Activated naive CD8-positive, alpha-beta T cell treated with anti-CD3 and anti-CD28 coated beads, Interleukin-2, amount 50 U/mL, for 24 hours (primary cell): ENCODE results near the gene ZMIZ1.
A peak's percentile ranks its signal among the peaks of the same experiment; 100 is the strongest.

Experiments used
- ATAC-seq: fragments of 150-1000 bp; cut with Tn5 transposase; one replicate; pipeline ENCODE4 v1.10.0; 2021
- DNase-seq: peaks from one replicate; pipeline ENCODE4 v3.0.0; 2021
- H3K27ac Mint-ChIP-seq: one replicate; pipeline ENCODE4 v1.8.0; 2021; ENCODE audit warnings: mild to moderate bottlenecking, mixed read lengths
- H3K27me3 Mint-ChIP-seq: one replicate; pipeline ENCODE4 v1.8.0; 2021; ENCODE audit warnings: mixed read lengths
- H3K36me3 Mint-ChIP-seq: one replicate; pipeline ENCODE4 v1.8.0; 2021; ENCODE audit warnings: low read depth, mixed read lengths
- H3K4me1 Mint-ChIP-seq: one replicate; pipeline ENCODE4 v1.8.0; 2021; ENCODE audit warnings: mixed read lengths
- H3K4me3 Mint-ChIP-seq: one replicate; pipeline ENCODE4 v1.8.0; 2021; ENCODE audit warnings: mild to moderate bottlenecking, moderate library complexity, mixed read lengths
- H3K9me3 Mint-ChIP-seq: one replicate; pipeline ENCODE4 v1.8.0; 2021; ENCODE audit warnings: mixed read lengths

ZMIZ1 gene

DNA sequence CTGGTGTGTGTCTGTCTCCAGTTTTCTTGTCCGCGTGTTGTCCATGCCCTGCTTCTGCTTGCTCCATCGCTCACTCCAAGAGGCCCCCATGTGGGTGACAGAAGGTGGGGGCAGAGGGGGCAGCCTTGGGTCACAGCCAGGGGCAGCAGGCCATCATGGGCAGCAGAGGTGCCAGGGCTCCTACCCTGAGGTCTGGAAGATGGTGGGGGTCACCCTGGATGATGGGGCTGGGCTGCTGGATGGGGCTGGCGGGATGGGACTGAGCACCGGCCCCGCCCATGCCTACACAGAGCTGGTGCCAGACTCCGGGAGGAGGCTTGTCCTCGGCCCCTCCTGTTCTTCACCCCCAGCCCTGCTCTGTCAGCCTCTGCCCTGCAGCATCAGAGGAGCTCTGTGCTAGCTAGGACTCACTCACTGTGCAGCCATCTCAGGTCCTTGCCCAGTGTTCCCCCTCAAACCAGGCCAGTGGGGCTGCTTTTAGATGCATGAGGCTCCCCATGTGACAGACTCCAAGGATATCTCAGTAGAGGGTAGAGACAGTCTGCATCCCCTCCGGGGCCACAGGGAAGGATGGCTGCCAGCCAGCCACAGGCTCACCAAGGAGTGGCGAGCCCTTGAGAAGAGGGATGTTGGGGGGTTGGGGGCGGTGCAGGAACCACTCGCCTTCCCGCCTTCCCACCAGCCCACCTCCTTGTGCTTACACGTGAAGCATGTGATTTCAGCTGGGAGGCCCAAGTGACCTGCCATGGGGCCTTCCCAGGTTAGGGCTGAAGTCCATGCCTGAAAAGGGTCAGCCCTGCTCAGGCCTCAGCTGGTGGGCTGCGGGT is 243.0 kb downstream of the ZMIZ1 start:
- H3K27me3 Mint-ChIP-seq, result no peaks in the 10 kb centered on the region
- DNase-seq (no peak), ATAC-seq (no peak)
- no peak overlapping the region for H3K4me3 Mint-ChIP-seq
- peaks cover 13% of the 10 kb centered on the region for H3K36me3 Mint-ChIP-seq
- H3K4me1 Mint-ChIP-seq, result peaks cover 10% of the 10 kb centered on the region
- H3K9me3 Mint-ChIP-seq, result no peaks in the 10 kb centered on the region
- no peak overlapping the region for H3K27ac Mint-ChIP-seq

DNA sequence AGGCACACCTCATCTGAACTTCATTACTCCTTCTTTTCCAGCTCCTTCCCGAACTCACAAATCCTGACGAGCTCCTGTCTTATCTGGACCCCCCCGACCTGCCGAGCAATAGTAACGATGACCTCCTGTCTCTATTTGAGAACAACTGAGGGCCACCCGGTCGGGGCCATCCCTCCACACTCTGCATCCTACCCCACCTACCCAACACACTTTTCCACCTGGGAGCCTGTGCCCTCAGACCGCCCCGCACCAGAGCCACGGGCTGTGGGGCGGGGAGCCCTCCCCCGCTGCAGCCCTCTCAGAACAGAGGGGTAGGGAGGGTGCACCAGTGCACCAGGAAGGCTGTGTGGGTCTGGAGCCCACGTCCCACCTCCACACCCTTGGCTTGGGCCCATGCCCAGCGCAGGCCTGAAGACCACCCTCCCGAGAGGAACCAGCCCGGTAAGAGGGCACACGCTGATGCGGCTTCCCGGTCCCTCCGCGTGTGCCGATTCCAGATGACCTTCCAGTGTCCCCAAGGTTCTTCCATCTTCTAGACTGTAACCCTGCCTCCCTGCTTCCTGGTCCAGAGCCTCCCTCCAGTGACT is 243.9 kb downstream of the ZMIZ1 start:
- no peaks in the 10 kb centered on the region for H3K9me3 Mint-ChIP-seq

DNA sequence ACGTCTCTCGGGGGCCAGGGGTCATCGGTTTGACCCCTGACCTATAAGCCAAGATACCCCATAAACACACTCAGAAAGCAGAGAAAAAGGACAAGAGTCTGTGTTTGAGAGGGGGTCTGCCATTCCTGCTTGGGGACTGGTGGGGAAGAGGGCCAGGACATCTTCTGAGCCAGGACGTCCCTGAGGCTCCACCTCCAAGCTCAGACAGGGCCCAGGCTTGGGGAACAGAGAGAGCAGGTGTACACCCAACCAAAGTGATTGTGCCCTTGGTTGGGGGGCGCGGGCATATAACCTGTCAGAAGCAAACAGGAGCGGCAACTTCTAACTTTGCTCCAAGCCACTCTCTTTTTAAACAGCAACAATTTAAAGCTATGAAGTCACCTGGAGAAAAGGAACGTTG is 244.6 kb downstream of the ZMIZ1 start:
- peaks cover 25% of the 10 kb centered on the region for H3K4me1 Mint-ChIP-seq
- no peak for ATAC-seq
- no peak overlapping the region for H3K27ac Mint-ChIP-seq
- H3K4me3 Mint-ChIP-seq, result no peak overlapping the region
- peaks cover 3% of the 10 kb centered on the region for H3K27me3 Mint-ChIP-seq
- DNase-seq, result no peak
- peaks cover 9% of the 10 kb centered on the region for H3K36me3 Mint-ChIP-seq
- H3K9me3 Mint-ChIP-seq, result no peaks in the 10 kb centered on the region

More for the DNA sequence above, 243.9 kb downstream of the ZMIZ1 start:
- ATAC-seq (no peak), DNase-seq (no peak)
- Mint-ChIP-seq H3K4me3 (no peak overlapping the region), H3K4me1 (peaks cover 19% of the 10 kb centered on the region), H3K36me3 (peaks cover 14% of the 10 kb centered on the region), H3K27ac (no peak overlapping the region), H3K27me3 (peaks cover 3% of the 10 kb centered on the region)

DNA sequence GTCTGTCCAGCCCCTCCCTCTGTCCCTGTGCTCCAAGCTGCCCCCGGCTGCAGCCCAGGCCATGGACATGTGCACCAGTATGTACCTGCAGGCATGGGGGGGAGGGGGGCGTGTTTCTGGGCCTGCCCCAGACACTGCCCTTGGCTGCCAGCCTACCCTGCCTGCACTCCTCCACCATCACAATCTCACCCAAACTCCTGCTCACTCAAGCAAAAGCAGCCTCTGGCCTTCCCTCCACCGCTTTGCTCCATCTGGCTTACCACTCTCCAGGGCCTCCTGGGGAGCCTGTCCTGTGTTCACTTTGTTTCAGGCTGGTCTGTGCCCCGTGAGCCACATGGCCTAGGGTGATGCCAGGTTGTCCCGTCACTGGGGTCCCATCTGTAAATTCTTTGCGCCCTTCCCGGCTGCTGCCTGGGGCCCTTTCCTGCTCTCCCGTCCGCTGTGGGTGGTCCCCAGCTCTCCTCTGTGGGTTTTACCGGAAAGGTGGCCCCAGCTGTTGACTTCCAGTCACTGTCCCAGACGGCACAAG is 245.2 kb downstream of the ZMIZ1 start:
- no peak for ATAC-seq

DNA sequence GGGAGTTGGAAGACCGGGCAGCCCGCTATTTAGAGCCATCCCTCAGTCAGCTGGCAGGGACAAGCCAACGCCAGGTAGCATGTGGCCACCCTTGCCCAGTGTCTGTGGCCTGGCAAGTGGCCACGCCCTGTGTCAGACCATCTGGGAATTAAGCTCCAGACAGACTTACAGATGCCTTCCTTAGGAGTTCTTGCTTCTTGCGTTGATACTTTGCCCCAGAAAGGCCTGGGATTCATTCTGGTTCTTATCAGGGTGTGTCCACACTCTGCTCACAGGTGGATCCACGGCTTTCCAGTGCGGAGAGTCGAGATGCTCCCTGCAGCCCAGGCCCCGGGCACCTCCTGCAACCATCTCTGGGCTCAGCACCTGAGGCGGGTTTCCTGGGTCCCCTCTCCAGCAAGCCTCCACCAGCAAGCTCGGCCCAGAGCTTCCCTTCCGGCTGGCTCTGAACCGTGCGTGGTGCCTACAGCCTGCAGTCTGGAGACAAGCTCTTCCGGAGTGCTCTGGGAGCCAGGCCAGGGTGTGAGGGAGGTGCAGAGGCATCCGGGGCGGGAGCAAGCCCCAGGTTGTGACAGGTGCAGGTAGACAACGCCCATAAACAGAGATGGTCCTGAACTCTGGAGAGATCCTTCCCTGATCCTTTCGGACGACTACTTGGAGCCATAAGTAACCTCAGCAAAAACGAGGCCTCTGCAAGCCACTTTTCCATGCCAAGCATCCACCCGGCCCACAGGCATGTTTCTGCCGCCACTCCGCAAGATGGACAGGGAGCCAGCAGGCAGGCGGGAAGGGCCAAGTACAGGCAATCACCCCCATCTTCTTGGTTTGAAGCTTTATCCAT is 246.2 kb downstream of the ZMIZ1 start:
- H3K36me3 Mint-ChIP-seq, result peaks cover 9% of the 10 kb centered on the region
- no peak for DNase-seq
- peaks cover 9% of the 10 kb centered on the region for H3K9me3 Mint-ChIP-seq
- no peak overlapping the region for H3K27ac Mint-ChIP-seq
- H3K4me1 Mint-ChIP-seq, result peaks cover 42% of the 10 kb centered on the region
- H3K27me3 Mint-ChIP-seq, result peaks cover 3% of the 10 kb centered on the region
- H3K4me3 Mint-ChIP-seq, result no peak overlapping the region
- ATAC-seq, result no peak

More for the DNA sequence above, 245.2 kb downstream of the ZMIZ1 start:
- DNase-seq, result no peak
- H3K27me3 Mint-ChIP-seq, result peaks cover 3% of the 10 kb centered on the region
- no peak overlapping the region for H3K4me3 Mint-ChIP-seq
- H3K27ac Mint-ChIP-seq, result peak overlapping the region; percentile 5
- peaks cover 32% of the 10 kb centered on the region for H3K4me1 Mint-ChIP-seq
- H3K36me3 Mint-ChIP-seq, result peaks cover 9% of the 10 kb centered on the region
- H3K9me3 Mint-ChIP-seq, result peaks cover 4% of the 10 kb centered on the region

DNA sequence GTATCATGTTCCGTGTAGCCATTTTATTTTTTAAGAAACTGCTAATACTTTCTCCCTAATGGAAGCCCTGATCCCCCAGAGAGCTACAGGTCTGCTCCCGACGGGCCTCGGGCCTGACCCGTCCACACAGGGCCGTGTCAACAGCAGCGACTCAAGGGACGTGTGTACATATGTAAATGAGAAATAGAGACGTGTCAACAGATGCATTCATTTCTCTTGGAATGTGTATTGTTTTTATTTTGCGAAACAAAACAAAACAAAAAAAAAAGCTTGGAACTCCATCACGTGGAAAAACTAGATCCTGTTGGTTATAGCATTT is 246.8 kb downstream of the ZMIZ1 start:
- DNase-seq, result no peak
- Mint-ChIP-seq H3K36me3 (peaks cover 9% of the 10 kb centered on the region), H3K4me1 (peaks cover 47% of the 10 kb centered on the region)

DNA sequence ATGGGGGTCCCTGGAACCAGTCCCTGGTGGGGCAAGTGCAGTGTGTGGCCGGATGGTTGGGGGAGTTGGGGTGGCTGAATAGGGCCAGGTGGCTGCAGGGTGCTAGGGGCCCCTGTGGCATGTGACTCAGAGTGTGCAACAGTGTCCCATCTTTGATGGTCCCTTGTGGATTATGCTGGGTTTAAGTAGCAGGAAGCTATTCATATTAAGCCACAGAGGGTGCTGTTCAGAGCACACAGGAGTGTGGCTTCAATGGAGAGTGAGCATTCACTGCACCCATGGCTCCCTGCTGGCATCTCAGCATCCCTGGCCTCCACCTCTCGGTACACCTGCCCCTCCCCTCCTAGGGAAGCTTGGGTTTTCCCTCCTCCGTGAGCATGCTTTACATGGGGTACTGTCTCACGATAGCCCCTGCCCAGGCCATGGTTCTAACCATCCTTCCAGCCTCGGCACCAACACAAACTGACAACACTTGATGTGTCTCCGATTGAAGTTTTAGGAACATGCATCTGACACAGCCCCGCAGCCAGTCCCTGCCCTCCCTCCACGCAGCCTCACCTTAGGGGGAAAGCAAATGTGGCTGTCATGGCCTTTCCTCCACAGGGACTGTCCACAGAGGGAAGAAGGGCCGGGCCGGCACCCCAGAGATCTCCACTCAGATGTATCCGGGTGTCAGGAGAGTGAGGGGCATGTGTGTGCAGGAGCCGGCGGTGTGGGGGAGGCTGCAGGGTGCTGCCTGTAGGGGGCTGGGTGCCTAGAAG is 248.1 kb downstream of the ZMIZ1 start:
- no peak for DNase-seq
- peak overlapping the region; percentile 36 for H3K4me3 Mint-ChIP-seq
- H3K4me1 Mint-ChIP-seq, result peaks cover 60% of the 10 kb centered on the region
- H3K9me3 Mint-ChIP-seq, result peaks cover 13% of the 10 kb centered on the region
- peak; percentile 74 for ATAC-seq
- H3K36me3 Mint-ChIP-seq, result peaks cover 7% of the 10 kb centered on the region
- H3K27me3 Mint-ChIP-seq, result peaks cover 3% of the 10 kb centered on the region
- H3K27ac Mint-ChIP-seq, result peak overlapping the region; percentile 94

More for the DNA sequence above, 246.8 kb downstream of the ZMIZ1 start:
- Mint-ChIP-seq H3K9me3 (peaks cover 12% of the 10 kb centered on the region), H3K27me3 (peaks cover 3% of the 10 kb centered on the region), H3K4me3 (no peak overlapping the region), H3K27ac (peak overlapping the region; percentile 52)
- no peak for ATAC-seq

DNA sequence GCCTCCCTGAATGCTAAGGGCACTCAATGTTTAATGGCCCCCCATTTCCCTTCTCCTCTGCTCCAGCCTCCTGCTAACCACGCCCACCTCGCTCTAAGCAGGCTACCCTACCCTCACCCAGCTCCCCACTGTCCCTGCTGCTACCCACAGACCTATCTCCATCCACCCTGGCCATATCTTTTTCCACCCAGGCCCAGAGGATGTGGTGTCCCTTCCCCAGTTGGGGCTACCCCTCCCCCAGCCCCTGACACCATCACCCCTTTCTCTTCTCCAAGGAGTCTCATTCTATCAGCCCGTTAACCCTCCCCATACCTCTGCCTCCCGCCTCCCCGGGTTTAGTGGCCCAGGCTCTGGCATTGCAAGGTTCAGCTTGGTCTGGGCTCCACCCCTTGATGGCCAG is 249.6 kb downstream of the ZMIZ1 start:
- peaks cover 76% of the 10 kb centered on the region for H3K4me1 Mint-ChIP-seq
- H3K9me3 Mint-ChIP-seq, result peaks cover 13% of the 10 kb centered on the region
- H3K4me3 Mint-ChIP-seq, result peak overlapping the region; percentile 69
- no peak for ATAC-seq
- peak overlapping the region; percentile 94 for H3K27ac Mint-ChIP-seq
- H3K36me3 Mint-ChIP-seq, result peaks cover 5% of the 10 kb centered on the region
- H3K27me3 Mint-ChIP-seq, result peaks cover 3% of the 10 kb centered on the region
- DNase-seq, result no peak

DNA sequence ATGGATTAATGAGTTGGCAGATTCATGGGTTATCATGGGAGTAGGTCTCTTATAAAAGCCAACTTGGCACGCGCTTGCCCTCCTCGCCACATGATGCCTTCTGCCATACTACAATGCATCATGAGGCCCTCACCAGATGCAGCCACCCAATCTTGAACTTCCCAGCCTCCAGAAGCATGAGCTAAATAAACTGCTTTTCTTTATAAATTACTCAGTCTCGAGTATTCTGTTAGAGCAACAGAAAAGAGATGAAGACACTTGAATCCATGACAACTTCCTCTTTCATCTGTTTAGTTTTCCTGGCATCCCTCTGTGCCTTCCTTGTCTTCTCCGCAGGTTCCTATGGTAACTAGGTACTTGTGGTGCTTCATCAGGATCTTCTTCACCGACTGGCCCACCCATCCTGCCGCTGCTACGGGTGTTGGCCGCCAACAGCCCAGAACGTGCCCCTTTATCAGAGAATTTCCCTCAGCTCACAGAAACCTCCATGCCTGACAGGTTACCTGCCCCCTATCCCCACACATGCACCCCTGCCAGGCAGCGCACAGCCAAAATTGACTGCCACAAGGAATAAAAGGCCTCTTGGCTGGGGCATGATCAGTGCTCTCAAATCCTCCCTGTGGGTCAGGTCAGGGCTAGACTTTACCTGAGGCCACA is 250.5 kb downstream of the ZMIZ1 start:
- Mint-ChIP-seq H3K4me1 (peaks cover 84% of the 10 kb centered on the region), H3K36me3 (peaks cover 3% of the 10 kb centered on the region), H3K27ac (peak overlapping the region; percentile 94), H3K9me3 (peaks cover 13% of the 10 kb centered on the region), H3K4me3 (no peak overlapping the region), H3K27me3 (peaks cover 3% of the 10 kb centered on the region)
- ATAC-seq (no peak), DNase-seq (no peak)

DNA sequence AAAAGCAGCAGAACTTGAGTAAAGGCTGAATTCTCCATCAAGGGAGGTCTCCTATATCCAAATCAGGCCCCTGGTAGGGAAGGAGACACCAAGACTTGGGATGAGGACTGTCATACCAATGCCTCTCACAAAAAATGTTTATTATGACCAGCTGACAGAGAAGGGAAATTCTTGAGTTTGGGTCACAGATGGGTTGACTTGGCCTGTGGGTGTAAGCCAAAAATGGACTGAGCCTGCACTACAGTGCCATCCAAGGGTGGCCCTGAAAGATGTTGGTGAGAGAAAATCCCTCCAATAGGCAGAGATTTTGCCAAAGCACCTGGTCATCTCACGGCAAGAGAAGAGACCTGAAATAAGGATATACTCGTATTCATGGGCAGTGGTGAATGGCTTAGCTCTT is 251.6 kb downstream of the ZMIZ1 start:
- Mint-ChIP-seq H3K4me1 (peaks cover 90% of the 10 kb centered on the region), H3K27me3 (peaks cover 3% of the 10 kb centered on the region), H3K9me3 (peaks cover 13% of the 10 kb centered on the region), H3K4me3 (no peak overlapping the region), H3K27ac (peak overlapping the region; percentile 36), H3K36me3 (peaks cover 3% of the 10 kb centered on the region)
- DNase-seq (no peak), ATAC-seq (no peak)

DNA sequence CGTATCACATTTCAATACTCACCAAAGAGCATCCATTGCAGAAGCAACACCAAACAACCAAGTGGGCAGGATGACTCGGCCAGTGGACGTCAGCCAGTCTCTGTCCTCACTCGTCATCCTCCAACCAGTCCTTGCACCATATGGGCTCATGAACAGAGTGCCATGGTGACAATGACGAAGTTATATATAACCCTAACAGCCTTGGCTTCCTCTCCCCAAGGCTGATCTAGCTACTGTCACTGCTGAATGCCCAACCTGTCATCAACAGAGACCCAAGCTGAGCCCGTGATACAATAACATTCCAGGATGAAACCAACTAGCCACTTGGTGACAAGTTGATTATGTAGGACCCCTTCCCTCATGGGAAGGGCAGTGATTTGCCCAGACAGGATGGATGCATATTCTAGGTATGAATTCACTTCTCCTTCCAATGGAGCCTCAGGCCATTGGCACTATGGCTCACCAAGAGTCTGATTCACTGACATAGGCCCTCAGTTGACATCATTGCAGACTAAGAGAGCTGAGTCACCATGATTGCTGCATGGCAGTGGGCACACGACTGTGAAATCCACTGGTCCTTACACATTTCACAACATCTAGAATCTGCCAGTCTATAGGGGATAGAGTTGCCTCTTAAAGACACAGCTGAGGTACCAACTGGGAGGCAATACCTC is 252.2 kb downstream of the ZMIZ1 start:
- Mint-ChIP-seq H3K9me3 (peaks cover 13% of the 10 kb centered on the region), H3K4me1 (peaks cover 88% of the 10 kb centered on the region), H3K27me3 (peaks cover 3% of the 10 kb centered on the region), H3K36me3 (peaks cover 3% of the 10 kb centered on the region), H3K27ac (peak overlapping the region; percentile 36), H3K4me3 (no peak overlapping the region)
- peak; percentile 54 for ATAC-seq
- DNase-seq, result no peak

DNA sequence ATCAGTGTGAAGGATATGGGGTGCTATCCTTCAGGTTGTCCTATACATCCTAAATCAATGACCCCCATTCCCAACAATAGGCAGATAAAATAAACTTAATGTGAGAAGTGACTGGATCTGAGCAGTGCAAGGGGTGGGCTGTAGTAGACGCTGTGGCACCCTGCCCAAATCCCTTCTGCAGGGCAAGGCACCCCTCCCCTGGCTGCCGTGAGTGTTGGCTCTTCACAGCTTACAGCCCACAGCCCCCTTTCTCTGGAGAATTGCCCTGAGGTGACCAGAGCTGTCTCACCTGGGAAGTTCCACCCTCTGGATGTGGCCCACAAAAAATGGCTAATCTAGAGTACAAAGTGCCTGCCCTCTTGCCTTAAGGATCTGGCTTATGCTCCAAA is 252.7 kb downstream of the ZMIZ1 start:
- Mint-ChIP-seq H3K4me3 (no peak overlapping the region), H3K4me1 (peaks cover 84% of the 10 kb centered on the region), H3K9me3 (peaks cover 13% of the 10 kb centered on the region), H3K27ac (peak overlapping the region; percentile 12), H3K27me3 (peaks cover 3% of the 10 kb centered on the region), H3K36me3 (peaks cover 3% of the 10 kb centered on the region)
- DNase-seq (no peak), ATAC-seq (no peak)

DNA sequence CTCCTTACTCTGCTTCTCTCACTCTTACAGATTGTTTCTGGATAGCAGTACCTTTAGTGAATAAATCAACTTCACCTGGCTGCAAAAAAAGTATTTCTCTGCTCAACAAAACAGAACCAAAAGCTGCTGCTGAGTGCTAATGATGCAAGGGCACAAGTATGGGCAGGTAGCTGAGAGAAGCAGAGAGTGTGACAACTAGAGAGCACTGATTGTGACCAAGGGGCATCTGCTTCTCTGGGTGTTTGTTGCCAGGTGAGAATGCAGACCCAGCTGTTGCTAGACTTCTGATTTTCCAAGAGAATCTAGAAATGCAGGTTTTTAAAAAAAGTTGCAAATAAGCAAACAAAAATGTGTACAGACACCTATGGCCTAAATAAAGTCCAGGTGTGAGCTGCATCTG is 253.2 kb downstream of the ZMIZ1 start:
- Mint-ChIP-seq H3K4me1 (peaks cover 79% of the 10 kb centered on the region), H3K9me3 (peaks cover 13% of the 10 kb centered on the region), H3K4me3 (no peak overlapping the region), H3K27me3 (peaks cover 3% of the 10 kb centered on the region), H3K36me3 (peaks cover 3% of the 10 kb centered on the region), H3K27ac (no peak overlapping the region)
- ATAC-seq (no peak), DNase-seq (no peak)
